Posterior vena cava (tissue), 2 donors: ENCODE data around the gene VAX1. TPM values are rescaled to one million over a fixed set of nuclear protein-coding genes. Genes with fewer than 3 reads are reported as not detected.
"Not testable (repeated sequence)": the region's sequence is repeated elsewhere in the genome, so short reads cannot be mapped to it uniquely, and the experiment has no call there.

ENCODE experiments used
- DNase-seq: peaks from one replicate; pipeline ENCODE4 v3.0.0-alpha.2; 2020; ENCODE audit warnings: low spot score
- intact Hi-C, 2 donors: fragments of 100-400 bp; cut with DNase I; formaldehyde crosslinking; loops; one replicate each; pipeline versions ENCODE4 v1.14.1 to v1.14.2; 2022 to 2023
- long read RNA-seq, 2 donors: library from polyadenylated mRNA; unstranded; transcript quantifications; one replicate each; pipeline ENCODE4 v2.0.0, GENCODE V29; 2020 to 2021
- total RNA-seq, 2 donors: library from RNA; stranded (reverse); fragmentation: NEBNext Ultra II Directional; extraction: Animal tissue kit (Norgen Biotek cat#: 25700); gene quantifications; one replicate each; pipeline ENCODE4 v1.2.1, GENCODE V29; 2021
- donor health status: DM: yes; HTN: yes; CAD: no.
- donor health status: DM: yes; HTN: yes; CAD: no.

VAX1 gene
- not detected for total RNA-seq
- long read RNA-seq, donor 1 = 0 reads
- long read RNA-seq, donor 2 = 0 reads

- no peak for DNase-seq
- intact Hi-C loops = no loop called here
Observed at GRCh38 chr10:117137911-117138642, at the start of gene VAX1. TSS of gene VAX1 (minus strand) at chr10:117138270. CDS start at chr10:117138056, 214 bp downstream.

- intact Hi-C loops = no loop called here
- DNase-seq = no peak
Observed at GRCh38 chr10:117186832-117187615, 49.0 kb upstream of the VAX1 start.

GRCh38 chr10:117185817-117186216, 47.7 kb upstream of the VAX1 start:
- intact Hi-C loops, DNase-seq: not testable (repeated sequence)

- intact Hi-C loops = no loop called here
Observed at GRCh38 chr10:117184821-117185220, 46.8 kb upstream of the VAX1 start.

GRCh38 chr10:117184296-117184695, 46.2 kb upstream of the VAX1 start:
- intact Hi-C loops = no loop called here

More at GRCh38 chr10:117184821-117185220, 46.8 kb upstream of the VAX1 start:
- DNase-seq = no peak

GRCh38 chr10:117178190-117178589, 40.1 kb upstream of the VAX1 start:
- no peak for DNase-seq
- intact Hi-C loops = loop anchor here in 1 of 2 donors (10.0 kb wide), 1 partner anchor 493 kb away; no protein-coding TSS in a partner anchor

More at GRCh38 chr10:117184296-117184695, 46.2 kb upstream of the VAX1 start:
- no peak for DNase-seq

- intact Hi-C loops = loop anchor here (2.0 to 10.0 kb wide), 2 partner anchors 379 to 491 kb away; no protein-coding TSS in a partner anchor
- peak; percentile 93 for DNase-seq
Observed at GRCh38 chr10:117175901-117176534, 37.9 kb upstream of the VAX1 start.

- DNase-seq = peak; percentile 84
Observed at GRCh38 chr10:117175215-117175900, 37.3 kb upstream of the VAX1 start.

GRCh38 chr10:117174439-117175214, 36.6 kb upstream of the VAX1 start:
- DNase-seq = peak; percentile 85
- intact Hi-C loops = loop anchor here (2.0 to 10.0 kb wide), 2 partner anchors 378 to 490 kb away; no protein-coding TSS in a partner anchor

More at GRCh38 chr10:117175215-117175900, 37.3 kb upstream of the VAX1 start:
- intact Hi-C loops = loop anchor here (2.0 to 10.0 kb wide), 2 partner anchors 379 to 491 kb away; no protein-coding TSS in a partner anchor

GRCh38 chr10:117170244-117170643, 32.2 kb upstream of the VAX1 start:
- DNase-seq = no peak
- intact Hi-C loops = loop anchor here in 1 of 2 donors (10.0 kb wide), 1 partner anchor 485 kb away; no protein-coding TSS in a partner anchor

GRCh38 chr10:117169480-117169879, 31.4 kb upstream of the VAX1 start:
- DNase-seq = no peak
- intact Hi-C loops = loop anchor here in 1 of 2 donors (5.0 kb wide), 1 partner anchor 372 kb away; no protein-coding TSS in a partner anchor

- intact Hi-C loops = loop anchor here in 1 of 2 donors (5.0 kb wide), 1 partner anchor 371 kb away; no protein-coding TSS in a partner anchor
- no peak for DNase-seq
Observed at GRCh38 chr10:117168729-117169128, 30.7 kb upstream of the VAX1 start.

GRCh38 chr10:117167789-117168674, 30.0 kb upstream of the VAX1 start:
- intact Hi-C loops = loop anchor here in 1 of 2 donors (5.0 kb wide), 1 partner anchor 371 kb away; no protein-coding TSS in a partner anchor
- peak; percentile 88 for DNase-seq

- intact Hi-C loops = loop anchor here in 1 of 2 donors (5.0 kb wide), 1 partner anchor 370 kb away; no protein-coding TSS in a partner anchor
- DNase-seq = no peak
Observed at GRCh38 chr10:117167346-117167788, 29.3 kb upstream of the VAX1 start.

GRCh38 chr10:117166418-117167345, 28.6 kb upstream of the VAX1 start:
- intact Hi-C loops = loop anchor here in 1 of 2 donors (5.0 kb wide), 1 partner anchor 369 kb away; no protein-coding TSS in a partner anchor
- no peak for DNase-seq
